ENCODE results near the gene FBP1.

Gene FBP1

DNA sequence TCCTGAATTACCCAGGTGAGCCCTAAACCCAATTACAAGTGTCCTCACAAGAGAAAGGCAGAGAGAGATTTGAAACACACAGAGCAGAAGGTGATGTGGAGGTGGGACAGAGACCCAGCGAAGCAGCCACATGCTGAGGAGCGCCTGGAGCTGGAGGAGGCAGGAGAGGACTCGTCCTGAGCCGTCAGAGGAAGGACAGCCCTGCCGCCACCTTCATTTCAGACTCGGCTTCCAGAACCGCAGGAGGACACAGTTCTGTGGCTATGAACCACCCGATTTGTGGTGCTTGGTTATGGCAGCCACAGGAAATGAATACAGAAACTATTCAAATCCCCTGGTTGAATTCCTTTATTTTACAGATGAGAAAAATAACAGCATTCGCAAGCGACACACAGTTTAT is 16.4 kb upstream of the FBP1 start:
- DNase-seq, result no peak

DNA sequence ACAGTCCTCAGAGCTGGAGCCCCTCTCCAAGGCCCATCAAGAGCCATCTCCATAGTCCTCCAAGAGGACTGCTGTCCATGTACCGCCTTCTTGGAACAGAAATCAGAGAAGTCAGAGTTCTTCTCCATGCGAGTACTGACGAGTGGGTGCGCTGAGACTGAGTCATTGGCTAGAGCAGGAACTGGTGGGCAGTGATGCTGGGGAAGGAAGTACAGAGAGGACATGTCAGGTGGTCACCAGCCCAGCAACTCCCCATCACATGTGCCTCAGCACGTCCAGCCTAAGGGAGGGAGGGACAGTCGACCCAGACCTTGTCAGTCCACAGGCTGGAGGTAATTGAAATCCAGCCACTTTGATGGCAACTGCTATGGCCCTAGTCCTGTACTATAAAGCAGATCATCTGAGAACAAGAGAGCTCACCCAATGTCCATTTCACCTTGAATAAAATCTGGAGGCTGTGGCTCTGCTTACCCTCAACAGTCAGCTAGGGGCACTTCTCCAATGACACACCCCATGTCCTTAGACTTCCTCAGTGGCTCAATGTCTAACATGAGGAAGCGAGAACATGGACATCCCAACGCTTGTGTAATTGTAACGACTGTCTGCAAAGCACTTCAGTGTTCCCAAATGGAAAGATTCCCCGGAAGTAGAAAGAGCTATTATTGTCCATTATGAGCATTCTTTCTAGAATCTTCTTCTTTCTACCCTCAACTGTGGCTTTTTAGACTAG is 15.0 kb upstream of the FBP1 start:
- no peak for DNase-seq

DNA sequence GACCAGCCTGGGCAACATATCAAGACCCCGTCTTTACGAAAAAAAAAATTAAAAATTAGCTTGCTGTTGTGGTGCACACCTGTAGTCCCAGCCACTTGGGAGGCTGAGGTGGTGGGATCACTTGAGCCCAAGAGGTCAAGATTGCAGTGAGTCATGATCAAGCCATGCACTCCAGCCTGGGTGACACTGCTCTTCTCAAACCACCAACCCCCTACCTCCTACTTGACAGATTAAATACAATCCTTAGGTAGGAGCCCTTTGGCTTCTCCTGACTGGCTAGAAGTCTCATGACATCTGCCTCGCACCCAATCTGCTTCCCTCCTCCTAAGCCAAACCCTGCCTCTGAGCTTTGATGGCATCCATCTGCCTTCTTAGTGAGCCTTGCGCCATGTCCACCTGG is 11.6 kb upstream of the FBP1 start:
- no peak for DNase-seq

DNA sequence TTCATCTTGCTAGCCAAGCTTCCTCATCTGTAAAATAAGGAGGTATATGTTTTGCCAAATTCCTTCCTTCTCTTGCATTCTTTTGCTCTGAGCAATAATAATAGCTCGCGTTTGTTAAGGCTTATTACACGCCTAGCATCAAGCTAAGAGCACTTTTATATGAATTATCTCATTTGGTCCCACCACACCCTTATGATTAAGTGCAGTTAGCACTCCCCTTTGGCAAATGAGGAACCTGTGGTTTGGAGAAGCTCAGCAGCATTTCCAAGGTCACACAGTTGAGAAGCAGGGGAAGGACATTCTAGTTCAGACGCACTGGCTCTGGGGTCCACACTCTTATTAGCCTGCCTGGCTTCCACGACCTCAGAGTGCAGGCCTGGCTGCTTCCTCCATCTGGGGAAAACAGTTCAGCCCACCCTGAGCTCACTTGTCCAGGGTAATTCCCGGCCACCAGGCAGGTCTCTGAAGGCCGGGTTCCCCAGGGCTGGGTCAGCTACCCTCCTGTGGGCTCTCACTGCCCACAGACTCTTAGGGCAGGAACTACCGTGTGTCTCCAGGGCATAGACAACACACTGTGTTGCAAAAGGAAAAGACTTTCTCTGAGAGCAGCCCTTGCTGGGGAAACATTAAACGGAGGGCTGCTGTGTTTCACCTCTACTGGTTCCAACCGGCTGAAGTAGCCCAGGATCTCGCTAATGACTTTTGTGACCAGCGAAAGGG is 9.9 kb upstream of the FBP1 start:
- DNase-seq, result no peak

DNA sequence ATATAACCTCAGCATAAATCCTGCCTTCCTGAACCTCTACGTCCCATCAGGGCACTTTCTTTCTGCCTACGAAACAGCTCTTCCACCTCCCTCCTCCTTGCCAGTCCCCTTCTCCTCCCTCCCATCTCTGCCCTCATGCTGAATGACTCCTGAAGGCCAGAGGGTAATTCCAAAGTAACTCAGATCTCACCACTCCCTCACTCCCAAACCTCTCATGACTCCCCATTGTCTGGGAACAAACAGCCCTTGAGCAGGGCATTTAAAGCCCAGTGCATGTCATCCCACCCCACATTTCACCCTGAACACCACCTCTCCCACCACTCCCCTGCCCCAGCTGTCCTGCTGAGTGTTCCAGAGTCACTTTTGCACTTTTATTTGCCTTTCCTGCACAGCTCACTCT is 8.9 kb upstream of the FBP1 start:
- no peak for DNase-seq

DNA sequence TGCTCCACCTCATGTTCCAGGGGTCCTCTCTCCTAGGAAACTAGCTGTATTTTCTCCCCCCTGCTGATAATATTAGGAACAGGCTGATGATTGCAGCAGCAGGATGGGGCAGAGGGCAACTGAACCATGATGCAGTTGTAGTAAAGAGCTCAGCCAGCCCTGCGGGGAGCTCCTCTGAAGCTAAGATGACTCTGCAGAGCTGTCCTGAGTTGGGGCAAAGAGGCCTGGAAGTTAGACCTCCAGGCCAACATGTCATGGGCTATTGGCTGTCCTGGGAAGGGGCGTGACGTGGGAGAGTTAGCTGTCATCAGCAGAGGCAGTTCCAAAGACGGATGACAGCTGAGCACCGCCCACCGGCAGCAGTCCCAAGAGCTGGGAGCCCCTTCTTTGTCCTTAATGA is 6.6 kb upstream of the FBP1 start:
- DNase-seq, result no peak

DNA sequence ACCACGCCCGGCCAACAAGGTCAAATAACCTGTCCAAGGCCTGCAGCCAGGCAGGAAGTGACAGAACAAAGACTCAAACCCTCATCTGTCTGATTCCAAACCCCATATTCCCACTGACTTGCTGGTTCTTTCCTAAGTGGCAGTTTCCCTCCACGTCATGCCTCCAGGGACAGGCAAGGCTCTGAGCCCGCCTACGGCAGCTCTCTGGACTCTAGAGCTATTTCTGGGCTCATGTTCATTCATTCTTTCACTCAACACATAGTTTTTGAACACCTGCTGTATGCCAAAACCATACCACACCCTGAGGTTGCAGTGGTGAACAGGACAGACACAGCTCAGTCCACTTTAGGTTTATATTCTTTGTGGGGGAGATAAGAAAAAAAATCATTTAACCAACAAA is 5.2 kb upstream of the FBP1 start:
- no peak for DNase-seq

DNA sequence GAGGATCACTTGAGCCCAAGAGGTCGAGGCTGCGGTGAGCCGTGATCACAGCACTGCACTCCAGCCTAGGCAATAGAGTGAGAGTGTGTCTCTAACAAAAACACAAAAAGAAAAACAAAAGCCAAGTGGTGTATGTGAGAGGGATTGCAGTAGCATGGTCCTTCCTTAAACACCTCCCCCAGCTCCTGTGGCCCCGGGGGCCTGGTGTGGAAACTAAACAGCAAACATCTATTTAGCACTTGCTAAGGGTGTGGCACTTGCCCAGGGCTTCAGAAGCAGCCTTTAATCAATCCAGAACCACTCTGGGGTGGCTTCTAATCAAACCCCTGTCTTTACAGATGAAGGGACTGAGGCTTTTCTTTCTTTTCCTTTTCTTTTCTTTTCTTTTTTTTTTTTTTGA is 4.4 kb upstream of the FBP1 start:
- no peak for DNase-seq

DNA sequence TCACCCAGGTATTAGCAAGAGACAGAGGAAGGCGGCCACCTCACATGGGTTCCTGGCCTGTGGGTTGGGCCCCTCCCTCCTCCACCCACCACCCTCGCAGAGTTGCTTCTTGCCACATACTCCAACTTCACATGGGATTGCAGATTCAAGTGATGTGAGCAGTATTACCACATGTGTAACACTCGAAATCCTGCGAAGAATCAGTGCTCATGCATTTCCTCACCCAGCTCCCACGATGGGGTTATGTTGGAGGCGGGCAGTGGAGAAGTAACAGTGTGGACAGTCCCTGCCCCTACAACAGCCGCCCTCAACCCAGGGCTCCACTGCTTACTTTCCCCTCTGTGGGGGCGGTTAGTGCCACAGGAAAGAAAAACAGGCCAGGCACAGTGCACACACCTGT is 3.9 kb upstream of the FBP1 start:
- no peak for DNase-seq

DNA sequence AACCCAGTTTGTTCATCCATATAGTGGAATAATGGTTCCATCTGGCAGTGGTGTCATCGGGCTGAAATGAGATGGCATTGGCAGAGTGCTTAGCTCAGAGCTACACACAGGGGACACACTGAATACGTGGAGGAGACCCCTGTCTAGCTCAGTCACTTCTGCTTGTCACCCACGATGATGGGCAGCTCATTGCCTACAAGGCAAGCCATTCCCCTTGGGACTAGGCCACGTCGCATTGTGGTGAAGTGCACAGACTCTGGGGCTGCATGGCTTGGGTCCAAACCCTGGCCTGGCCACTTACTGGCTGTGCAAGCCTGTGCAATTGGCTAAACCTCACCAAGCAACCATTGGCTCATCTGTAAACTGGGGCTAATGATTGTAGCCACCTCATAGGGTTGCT is 3.2 kb upstream of the FBP1 start:
- no peak for DNase-seq

DNA sequence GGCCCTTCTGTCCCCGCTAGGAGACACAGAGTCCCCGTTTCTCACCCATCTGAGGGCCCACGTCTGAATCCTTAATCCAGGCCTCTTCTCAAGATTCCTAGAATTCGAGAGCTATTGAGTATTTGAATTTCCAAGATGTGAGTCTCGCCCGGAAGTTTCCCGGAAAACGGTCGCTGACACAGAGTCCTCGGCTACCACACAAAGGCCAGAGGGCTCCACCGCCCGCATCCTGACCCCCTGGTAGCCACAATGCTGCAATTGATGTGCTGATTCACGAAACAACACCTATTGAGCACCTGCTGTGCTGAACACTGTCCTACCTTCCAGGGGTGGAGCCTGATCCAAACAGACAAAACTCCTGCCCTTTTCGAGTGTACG is 670 bp upstream of the FBP1 start:
- no peak for DNase-seq

DNA sequence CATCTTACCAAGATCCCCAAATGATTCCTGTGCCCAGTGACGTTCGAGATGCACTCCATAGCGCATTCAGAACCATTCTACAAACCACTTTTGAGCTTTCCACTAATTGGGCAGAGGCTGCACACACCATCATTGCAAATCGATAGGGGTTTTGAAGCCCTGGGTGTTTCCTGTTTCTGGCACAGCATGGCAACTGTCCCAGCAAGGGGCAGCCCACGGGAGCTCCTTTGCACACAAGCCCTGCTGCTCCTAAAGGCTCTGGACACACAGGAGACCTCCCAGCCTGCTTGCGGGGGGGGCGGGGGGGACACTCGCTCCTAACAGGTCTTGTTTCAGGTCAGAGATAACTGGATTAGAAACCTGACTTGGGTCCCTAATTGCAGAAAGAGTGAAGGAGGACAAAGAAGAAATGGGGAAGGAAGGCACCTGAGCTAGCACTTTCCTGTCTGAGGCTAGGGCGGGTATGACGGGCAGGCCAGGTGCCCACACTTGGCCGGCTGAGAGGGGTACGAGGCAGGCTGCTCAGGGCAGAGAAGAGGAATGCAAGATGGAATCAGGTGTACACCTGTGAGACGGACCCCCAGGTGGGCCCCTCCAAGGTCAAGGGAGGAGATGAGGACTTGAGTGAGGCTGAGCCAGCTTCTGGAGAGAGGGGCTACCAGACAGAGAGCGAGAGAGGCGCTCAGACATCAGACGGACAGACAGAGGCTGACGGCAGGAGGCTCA is 820 bp downstream of the FBP1 start:
- no peak for DNase-seq

DNA sequence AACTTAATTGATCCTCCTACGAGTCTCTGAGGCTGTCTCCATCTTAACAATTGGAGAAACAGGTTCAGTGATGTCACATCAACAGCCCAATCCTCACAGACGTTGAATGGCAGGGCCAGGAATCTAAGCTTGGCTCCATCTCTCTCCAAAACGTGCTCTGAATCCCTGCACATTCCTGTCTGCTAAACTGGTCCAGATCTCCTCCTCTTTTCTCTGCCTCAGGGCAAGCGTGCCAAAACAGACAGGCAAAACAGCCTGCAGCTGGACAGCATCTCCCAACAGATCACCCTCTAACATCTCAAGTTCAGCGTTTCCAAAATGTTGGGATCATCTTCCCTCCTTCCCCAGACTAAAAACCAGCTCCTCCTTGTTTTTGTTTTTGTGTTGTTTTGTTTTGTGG is 6.6 kb downstream of the FBP1 start:
- DNase-seq, result no peak

DNA sequence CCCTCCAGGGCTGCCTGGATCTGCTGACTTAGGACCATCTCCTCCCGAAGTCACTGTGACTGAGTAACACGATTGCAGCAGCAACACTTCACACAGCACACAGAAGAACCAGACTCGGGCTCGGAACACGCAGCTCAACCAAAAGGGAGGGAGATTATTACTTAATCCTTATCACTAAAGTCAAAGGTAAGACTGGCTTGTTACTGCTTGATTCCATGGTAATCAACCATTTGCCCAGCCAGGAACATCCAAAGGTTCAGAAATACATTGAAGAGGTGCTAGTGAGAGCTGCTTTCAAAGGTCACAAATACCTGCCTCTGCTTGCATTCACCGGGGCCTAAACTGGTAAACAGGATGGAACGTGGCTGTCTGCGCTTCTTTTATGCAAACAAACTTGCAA is 7.7 kb downstream of the FBP1 start:
- DNase-seq, result no peak

DNA sequence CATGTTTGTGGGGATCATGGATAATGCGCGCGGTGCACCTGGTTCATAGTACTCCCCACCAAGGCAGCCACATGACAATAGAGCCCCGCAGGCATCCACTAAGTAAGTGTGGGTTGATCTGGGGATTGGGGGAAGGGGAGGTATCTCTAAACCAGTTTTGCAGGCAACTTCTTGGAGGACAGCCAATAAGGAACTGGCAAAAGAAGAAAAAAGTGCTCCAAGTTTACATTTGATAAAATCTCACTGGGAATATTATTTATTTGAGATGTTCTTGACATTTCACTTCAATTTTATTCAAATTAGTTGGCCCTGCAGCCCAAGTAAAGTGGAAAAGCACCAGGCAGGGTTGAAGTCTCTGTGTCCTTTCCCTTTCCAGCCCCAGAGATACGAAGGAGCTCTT is 8.5 kb downstream of the FBP1 start:
- DNase-seq, result no peak

DNA sequence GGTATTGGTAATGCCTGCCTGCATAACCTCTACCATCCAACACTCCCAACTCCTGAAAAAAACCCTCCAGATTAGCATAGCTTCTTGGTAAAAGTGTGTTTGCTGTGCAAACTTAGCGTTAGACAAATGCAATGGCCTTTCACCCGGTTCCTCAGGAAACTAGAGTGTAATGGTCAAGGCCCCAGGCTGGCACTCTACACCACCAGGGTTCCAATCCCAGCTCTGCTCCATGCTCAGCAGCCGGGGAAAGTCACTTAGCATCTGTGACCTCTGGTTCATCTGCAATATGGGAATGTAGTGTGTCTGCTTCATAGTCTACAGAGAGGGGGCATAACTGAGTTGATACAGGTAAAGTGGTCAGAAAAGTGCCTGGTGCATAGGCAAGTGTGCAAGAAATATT is 9.0 kb downstream of the FBP1 start:
- no peak for DNase-seq

DNA sequence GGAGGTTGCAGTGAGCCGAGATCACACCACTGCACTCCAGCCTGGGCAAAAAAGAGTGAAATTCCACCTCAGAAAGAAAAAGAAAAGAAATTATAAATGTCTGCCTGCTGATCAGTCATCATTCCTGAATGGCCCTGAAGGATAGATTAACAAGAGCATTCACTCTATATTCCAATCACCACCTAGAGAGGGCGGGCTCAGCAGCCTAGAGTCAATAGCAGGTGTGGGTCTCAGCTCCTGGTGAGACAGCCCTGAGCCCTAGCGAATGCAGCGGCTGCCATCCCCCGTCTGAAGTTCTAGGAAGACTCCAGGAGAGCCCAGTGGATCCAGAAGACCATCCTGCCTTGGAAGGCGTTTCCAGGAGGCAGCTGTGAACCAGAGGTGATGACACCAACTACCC is 12.0 kb downstream of the FBP1 start:
- DNase-seq, result no peak

DNA sequence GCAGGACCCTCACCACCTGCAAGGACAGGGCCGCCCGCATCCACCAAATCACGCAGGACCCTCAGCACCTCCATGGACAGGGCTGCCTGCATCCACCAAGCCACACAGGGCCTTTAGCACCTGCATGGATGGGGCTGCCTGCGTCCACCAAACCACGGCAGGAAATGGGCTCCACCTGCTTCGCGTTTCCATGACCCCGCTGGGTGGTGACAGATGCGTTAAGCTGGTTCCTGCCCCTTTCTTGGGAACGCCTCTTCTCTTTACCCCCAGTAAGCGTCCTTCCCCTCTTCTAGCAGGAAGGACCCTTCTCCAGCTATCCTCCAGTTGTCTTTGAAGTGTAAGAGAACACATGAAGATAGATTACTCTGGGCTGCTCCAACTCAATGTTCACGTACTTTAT is 13.5 kb downstream of the FBP1 start:
- DNase-seq, result no peak

DNA sequence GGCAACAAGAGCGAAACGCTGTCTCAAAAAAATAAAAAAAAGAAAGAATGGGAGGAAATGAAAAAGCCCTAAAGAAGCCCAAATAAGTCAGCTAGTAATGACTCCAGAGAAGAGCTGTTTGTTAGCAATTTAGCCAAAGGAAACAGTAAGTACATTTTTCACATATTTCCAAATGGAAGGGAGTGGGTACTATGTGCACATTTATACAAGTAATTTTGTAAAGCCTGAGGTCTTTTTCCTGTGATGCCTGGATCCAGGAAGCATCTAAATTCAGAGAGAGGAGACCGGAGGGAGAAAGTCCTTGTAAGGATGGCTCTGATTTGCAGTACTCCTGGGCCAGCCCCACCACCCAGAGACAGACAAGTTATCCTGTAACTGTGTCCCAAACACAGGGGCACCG is 14.7 kb downstream of the FBP1 start:
- no peak for DNase-seq

DNA sequence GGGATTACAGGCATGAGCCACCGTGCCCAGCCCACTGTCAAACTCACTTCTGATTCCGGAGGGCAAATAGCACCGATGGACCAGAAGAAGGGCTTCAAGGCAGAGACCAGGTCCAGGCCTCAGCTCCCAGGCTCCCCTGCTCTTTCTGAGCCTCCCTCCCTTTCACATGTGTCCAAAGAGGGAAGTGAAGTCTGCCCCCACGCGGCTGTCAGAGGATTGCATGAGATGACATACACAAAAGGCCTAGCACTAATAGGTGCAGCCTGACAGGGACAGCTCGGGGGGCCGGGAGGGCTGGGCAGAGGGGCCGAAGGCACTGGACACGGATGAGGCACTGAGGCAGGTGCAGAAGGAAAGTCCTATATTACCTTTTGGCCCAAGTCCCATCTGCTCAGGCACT is 16.1 kb downstream of the FBP1 start:
- peak; percentile 35 for DNase-seq

DNA sequence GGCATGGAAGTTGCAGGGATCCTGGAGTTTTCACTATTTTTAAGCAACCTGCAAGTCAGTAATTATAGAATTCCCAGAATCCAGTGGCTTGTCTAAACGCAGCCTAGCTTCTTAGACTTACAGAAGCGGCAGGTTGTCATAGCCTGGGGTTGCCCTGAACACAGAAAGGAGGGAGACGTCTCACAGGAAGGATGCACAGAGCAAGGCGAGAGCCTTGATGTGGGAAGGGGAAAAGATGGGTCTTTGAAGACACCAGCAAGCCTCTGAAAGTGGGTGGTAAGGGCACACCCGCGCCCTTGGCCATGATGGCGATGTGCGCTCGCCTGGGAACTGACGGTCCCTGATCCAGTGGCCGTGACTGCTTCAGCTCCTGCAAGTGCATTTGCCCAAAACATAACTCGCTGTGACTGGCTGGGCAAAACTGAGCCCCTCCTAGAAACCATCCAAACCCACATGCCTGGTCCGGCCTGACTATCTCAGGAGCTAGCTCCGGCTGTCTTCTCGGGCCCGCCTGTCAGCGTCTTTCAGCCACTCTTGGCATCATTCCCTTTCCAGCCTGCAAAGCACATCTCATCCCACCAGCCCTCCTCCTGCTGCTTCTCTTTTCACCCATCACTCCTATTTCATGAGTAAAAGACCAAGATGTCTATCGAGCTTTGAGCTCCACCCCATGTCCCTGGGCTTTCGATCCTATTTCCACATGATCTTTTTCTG is 17.1 kb downstream of the FBP1 start:
- no peak for DNase-seq

DNA sequence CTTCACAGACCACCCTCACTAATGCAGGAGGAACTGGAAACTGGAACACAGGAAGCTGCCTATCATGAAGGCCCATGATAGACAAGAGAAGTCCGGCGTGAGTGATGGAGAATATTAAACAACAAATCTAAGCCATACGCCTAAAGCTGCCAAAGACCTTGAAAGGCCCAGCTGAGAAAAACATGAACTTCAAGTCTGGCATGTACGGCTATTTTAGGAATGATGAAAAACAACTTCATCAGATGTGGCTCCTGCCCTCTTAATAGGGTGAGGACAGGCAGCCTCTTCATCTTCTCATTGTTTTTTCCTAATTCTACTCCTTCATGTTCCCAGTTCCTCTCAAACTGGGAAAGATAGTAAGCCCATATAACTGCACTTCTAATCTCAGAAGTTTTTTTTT is 20.3 kb downstream of the FBP1 start:
- no peak for DNase-seq

DNA sequence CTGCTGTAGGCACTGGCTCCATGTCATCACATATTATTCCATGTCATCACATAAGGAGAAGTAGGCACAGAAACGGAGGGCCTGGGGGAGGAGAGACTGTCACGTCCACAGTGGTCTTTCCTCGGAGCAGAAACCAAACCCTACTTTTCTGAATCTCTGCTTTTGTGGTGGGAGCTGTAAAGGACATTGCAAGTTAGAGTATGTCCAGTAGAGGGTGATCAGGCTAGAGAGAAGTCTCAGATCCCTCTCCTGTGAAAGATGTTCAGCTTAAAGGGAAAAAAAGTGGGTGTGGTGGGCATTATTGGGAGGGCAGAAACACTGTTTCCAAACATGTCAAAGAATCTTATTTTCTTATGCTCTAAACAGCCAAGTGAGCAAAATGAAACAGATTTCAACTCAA is 26.3 kb downstream of the FBP1 start:
- no peak for DNase-seq

DNA sequence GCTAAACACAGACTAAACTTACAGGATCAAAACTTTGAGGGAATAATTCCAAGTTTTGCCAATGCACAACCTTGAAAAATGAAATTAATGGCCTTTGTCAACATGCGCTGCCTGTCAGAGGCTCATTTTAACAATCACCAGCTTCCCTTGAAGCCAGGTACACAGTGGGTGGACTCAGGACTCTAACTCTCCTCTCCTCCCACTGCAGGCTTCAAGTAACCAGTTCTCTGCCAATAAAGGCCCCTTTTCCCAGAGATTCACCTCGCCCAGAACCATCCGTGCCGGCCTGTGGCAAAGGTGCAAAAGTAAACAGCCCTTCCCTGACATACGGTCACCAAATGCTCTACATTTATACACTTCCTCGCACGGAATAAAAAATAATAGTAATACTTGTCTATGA is 27.2 kb downstream of the FBP1 start:
- no peak for DNase-seq

Data from activated CD4-positive, alpha-beta T cell treated with anti-CD3 and anti-CD28 coated beads, Interleukin-10, Interleukin-2, amounts not matched to agents 100 ng/mL and 50 ng/mL, durations not matched to agents 16 hours and 8 hours (primary cell).